MCF 10A (cell line): Measurements from ENCODE around the gene FNDC8. TPM values are rescaled to one million over a fixed set of nuclear protein-coding genes. Genes with fewer than 3 reads are reported as not detected.
"Not testable (repeated sequence)": the region's sequence is repeated elsewhere in the genome, so short reads cannot be mapped to it uniquely, and the experiment has no call there.

Experiments
- BruUV-seq: library from RNA; stranded (reverse); fragments of 400-500 nt; replicated peaks from 2 replicates; lab custom pipeline; 2021; lab: Mats Ljungman, UMichigan
- CTCF ChIA-PET: fragments of 300-600 bp; sonication (Branson Sonifier 250); formaldehyde crosslinking; extraction: SDS; loops from one replicate; lab custom pipeline; 2021; ENCODE audit warnings: antibody characterized with exemption, inconsistent platforms; lab: Yijun Ruan, JAX
- POLR2A ChIA-PET: fragments of 300-600, 350-650 bp; sonication (Branson Sonifier 250); formaldehyde crosslinking; extraction: SDS; loops from one replicate; lab custom pipeline; 2020; ENCODE audit warnings: antibody characterized with exemption, inconsistent platforms; lab: Yijun Ruan, JAX
- DNase-seq: peaks from one replicate; pipeline ENCODE4 v3.0.0-alpha.2; 2018; ENCODE audit not compliant: unreplicated experiment
- H3K27ac Mint-ChIP-seq: one replicate; pipeline ENCODE4 v1.8.0; 2022; ENCODE audit warnings: mild to moderate bottlenecking, low read depth, mixed read lengths; ENCODE audit not compliant: unreplicated experiment
- H3K27me3 Mint-ChIP-seq: one replicate; pipeline ENCODE4 v1.8.0; 2022; ENCODE audit warnings: mixed read lengths; ENCODE audit not compliant: insufficient read depth, unreplicated experiment
- H3K36me3 Mint-ChIP-seq: one replicate; pipeline ENCODE4 v1.8.0; 2022; ENCODE audit warnings: mild to moderate bottlenecking, moderate library complexity, mixed read lengths; ENCODE audit not compliant: insufficient read depth, unreplicated experiment
- H3K4me1 Mint-ChIP-seq: one replicate; pipeline ENCODE4 v1.8.0; 2022; ENCODE audit warnings: mixed read lengths; ENCODE audit not compliant: insufficient read depth, unreplicated experiment
- H3K4me3 Mint-ChIP-seq: one replicate; pipeline ENCODE4 v1.8.0; 2022; ENCODE audit warnings: mild to moderate bottlenecking, moderate library complexity, mixed read lengths; ENCODE audit not compliant: unreplicated experiment
- H3K9me3 Mint-ChIP-seq: one replicate; pipeline ENCODE4 v1.8.0; 2022; ENCODE audit warnings: mixed read lengths; ENCODE audit not compliant: unreplicated experiment
- CTCF ChIP-seq: fragments of 200-600 bp; IDR thresholded peaks from one replicate; pipeline ENCODE4 v1.8.0; 2022; ENCODE audit warnings: antibody characterized with exemption, mild to moderate bottlenecking; ENCODE audit not compliant: unreplicated experiment
- intact Hi-C: fragments of 100-400 bp; cut with micrococcal nuclease; formaldehyde crosslinking; loops from 2 replicates; pipeline ENCODE4 v1.14.1; 2022
- total RNA-seq: library from RNA; stranded (reverse); gene quantifications from 2 replicates; pipeline ENCODE4 v1.2.3, GENCODE V29; 2022

FNDC8 gene
- total RNA-seq, 1 experiment from 2014 or later, result not detected

DNA sequence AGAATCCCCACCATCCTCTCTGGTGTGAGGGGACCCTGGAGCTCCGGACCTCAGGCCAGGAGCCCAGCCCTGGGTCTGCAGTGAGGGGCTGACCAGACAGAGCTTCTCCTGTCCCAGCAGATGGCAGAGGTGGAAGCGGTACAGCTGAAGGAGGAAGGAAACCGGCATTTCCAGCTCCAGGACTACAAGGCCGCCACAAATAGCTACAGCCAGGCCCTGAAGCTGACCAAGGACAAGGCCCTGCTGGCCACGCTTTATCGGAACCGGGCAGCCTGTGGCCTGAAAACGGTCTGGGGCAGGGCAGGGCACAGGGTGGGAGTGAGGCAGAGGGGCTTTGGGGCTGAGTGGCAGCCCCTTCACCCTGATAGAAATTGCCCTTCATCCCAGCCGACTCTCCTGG lies 26.7 kb downstream of the FNDC8 start:
- H3K27ac Mint-ChIP-seq, result no peak overlapping the region
- no peak for TF ChIP-seq CTCF

DNA sequence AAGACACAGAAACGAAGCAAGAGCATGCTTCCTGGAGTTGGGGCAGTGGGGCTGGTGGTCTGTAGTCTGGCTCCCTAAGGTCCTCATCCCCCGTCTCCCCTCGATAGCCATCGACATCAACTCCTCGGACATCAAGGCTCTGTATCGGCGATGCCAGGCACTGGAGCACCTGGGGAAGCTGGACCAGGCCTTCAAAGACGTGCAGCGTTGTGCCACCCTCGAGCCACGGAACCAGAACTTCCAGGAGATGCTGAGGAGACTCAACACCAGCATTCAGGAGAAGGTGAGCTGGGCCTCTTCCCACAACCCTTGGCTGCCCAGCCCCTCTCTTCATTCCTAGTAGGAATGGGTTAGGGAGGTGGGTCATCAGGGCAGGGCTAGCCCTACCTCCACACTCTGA lies 28.5 kb downstream of the FNDC8 start:
- CTCF ChIA-PET, result interaction anchor here (1.1 kb wide), 2 partner anchors 8 to 390 kb away, joined by 3 to 6 read pairs; partner anchors contain the start of gene NLE1
- H3K27me3 Mint-ChIP-seq, result peaks cover 12% of the 10 kb centered on the region
- H3K36me3 Mint-ChIP-seq, result no peaks in the 10 kb centered on the region
- POLR2A ChIA-PET, result interaction anchor here (0.6 kb wide), 1 partner anchor 213 kb away, joined by 3 read pairs; no protein-coding TSS in a partner anchor
- no peaks in the 10 kb centered on the region for H3K4me1 Mint-ChIP-seq
- TF ChIP-seq CTCF, result no peak
- no peaks in the 10 kb centered on the region for H3K9me3 Mint-ChIP-seq
- H3K4me3 Mint-ChIP-seq, result no peak overlapping the region
- DNase-seq, result no peak
- H3K27ac Mint-ChIP-seq, result no peak overlapping the region
- BruUV-seq, result no TSS peak
- intact Hi-C loops, result no loop called here

More for the DNA sequence above, 26.7 kb downstream of the FNDC8 start:
- intact Hi-C loops, result no loop called here
- Mint-ChIP-seq H3K36me3 (peaks cover 5% of the 10 kb centered on the region), H3K4me3 (no peak overlapping the region), H3K27me3 (no peaks in the 10 kb centered on the region), H3K4me1 (peaks cover 4% of the 10 kb centered on the region), H3K9me3 (no peaks in the 10 kb centered on the region)
- ChIA-PET POLR2A (no interaction called here), CTCF (interaction anchor here (0.6 to 1.9 kb wide), 3 partner anchors 27 to 390 kb away, joined by 3 to 6 read pairs (median 4); partner anchors contain the start of gene FNDC8)
- no TSS peak for BruUV-seq
- DNase-seq, result no peak

GRCh38 chr17:35151080-35151479 lies 29.7 kb downstream of the FNDC8 start:
- H3K36me3 Mint-ChIP-seq, CTCF ChIA-PET, H3K4me1 Mint-ChIP-seq, H3K27ac Mint-ChIP-seq, intact Hi-C loops, BruUV-seq, H3K9me3 Mint-ChIP-seq, DNase-seq, H3K4me3 Mint-ChIP-seq: not testable (repeated sequence)
- peaks cover 12% of the 10 kb centered on the region for H3K27me3 Mint-ChIP-seq
- POLR2A ChIA-PET, result interaction anchor here (0.6 kb wide), 1 partner anchor 628 kb away, joined by 3 read pairs; no protein-coding TSS in a partner anchor

- TF ChIP-seq CTCF, result no peak
- ChIA-PET CTCF (interaction anchor here (0.5 kb wide), 1 partner anchor 90 kb away, joined by 3 read pairs; the partner anchor contains the start of gene SLFN5), POLR2A (interaction anchor here (0.6 kb wide), 1 partner anchor 7 kb away, joined by 3 read pairs; no protein-coding TSS in a partner anchor)
- H3K27ac Mint-ChIP-seq, result no peak overlapping the region
- peaks cover 12% of the 10 kb centered on the region for H3K27me3 Mint-ChIP-seq
- BruUV-seq, result no TSS peak
- no peaks in the 10 kb centered on the region for H3K36me3 Mint-ChIP-seq
- no peaks in the 10 kb centered on the region for H3K4me1 Mint-ChIP-seq
- H3K4me3 Mint-ChIP-seq, result no peak overlapping the region
- no peak for DNase-seq
- no peaks in the 10 kb centered on the region for H3K9me3 Mint-ChIP-seq
- intact Hi-C loops, result no loop called here
Measured at GRCh38 chr17:35152421-35153140, 31.2 kb downstream of the FNDC8 start.
